Measurements from ENCODE around the gene ATP13A4. TPM values are rescaled to one million over a fixed set of nuclear protein-coding genes. Genes with fewer than 3 reads are reported as not detected.

Gene ATP13A4
- total RNA-seq, 2 experiments from 2014 or later = 0.98 to 1.6 TPM

DNA sequence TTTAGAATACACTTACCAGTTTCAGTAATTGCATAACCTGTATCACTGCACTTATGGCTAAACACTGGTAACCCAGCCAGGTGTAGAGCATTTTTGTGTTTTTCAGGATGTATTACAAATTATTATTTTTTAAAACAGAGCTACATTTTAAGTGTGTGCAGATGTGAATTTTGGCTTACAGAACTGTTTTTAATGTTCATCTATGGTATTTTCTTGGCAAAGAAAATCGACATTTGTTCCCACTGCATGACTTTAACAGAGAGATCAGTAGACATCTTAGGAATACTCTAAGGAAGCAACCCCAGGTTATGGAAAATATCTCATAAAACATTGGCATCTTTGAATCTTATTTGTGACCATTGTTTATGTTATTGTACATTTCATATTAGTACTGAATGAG lies 73.3 kb downstream of the ATP13A4 start:
- H3K27me3 ChIP-seq (ENCODE audit: control insufficient read depth in 1 of 2, insufficient read depth in 2 of 2, low read length in 2 of 2) = no peaks in the 10 kb centered on the region
- ATAC-seq (ENCODE audit: poor library complexity) = no peak
- no peak overlapping the region for H3K27ac ChIP-seq (ENCODE audit: low read depth in 1 of 2, low read length in 2 of 2)
- H3K9me3 ChIP-seq (ENCODE audit: control insufficient read depth in 1 of 2, insufficient read depth in 1 of 2, low read length in 2 of 2) = no peaks in the 10 kb centered on the region
- H3K36me3 Mint-ChIP-seq (ENCODE audit: low read depth) = no peaks in the 10 kb centered on the region
- POLR2A ChIA-PET = no interaction called here
- no peak for DNase-seq
- H3K4me3 ChIP-seq (ENCODE audit: low read length) = no peak overlapping the region
- no peaks in the 10 kb centered on the region for H3K4me1 Mint-ChIP-seq (ENCODE audit: low read depth)
- H3K27me3 Mint-ChIP-seq = peaks cover 5% of the 10 kb centered on the region
- H3K4me1 ChIP-seq (ENCODE audit: insufficient read depth, low read length) = no peaks in the 10 kb centered on the region
- no peaks in the 10 kb centered on the region for H3K36me3 ChIP-seq (ENCODE audit: insufficient read depth, low read length)
- CTCF ChIA-PET = no interaction called here
- intact Hi-C loops (cut with DNase I, micrococcal nuclease) = no loop called here
- H3K27ac Mint-ChIP-seq = no peak overlapping the region
- H3K9me3 Mint-ChIP-seq = no peaks in the 10 kb centered on the region
- TF ChIP-seq, protein P1, sequence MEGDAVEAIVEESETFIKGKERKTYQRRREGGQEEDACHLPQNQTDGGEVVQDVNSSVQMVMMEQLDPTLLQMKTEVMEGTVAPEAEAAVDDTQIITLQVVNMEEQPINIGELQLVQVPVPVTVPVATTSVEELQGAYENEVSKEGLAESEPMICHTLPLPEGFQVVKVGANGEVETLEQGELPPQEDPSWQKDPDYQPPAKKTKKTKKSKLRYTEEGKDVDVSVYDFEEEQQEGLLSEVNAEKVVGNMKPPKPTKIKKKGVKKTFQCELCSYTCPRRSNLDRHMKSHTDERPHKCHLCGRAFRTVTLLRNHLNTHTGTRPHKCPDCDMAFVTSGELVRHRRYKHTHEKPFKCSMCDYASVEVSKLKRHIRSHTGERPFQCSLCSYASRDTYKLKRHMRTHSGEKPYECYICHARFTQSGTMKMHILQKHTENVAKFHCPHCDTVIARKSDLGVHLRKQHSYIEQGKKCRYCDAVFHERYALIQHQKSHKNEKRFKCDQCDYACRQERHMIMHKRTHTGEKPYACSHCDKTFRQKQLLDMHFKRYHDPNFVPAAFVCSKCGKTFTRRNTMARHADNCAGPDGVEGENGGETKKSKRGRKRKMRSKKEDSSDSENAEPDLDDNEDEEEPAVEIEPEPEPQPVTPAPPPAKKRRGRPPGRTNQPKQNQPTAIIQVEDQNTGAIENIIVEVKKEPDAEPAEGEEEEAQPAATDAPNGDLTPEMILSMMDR (IDR thresholded peaks at IDR 0.05) = no peak
- H3K4me3 Mint-ChIP-seq = no peak overlapping the region

DNA sequence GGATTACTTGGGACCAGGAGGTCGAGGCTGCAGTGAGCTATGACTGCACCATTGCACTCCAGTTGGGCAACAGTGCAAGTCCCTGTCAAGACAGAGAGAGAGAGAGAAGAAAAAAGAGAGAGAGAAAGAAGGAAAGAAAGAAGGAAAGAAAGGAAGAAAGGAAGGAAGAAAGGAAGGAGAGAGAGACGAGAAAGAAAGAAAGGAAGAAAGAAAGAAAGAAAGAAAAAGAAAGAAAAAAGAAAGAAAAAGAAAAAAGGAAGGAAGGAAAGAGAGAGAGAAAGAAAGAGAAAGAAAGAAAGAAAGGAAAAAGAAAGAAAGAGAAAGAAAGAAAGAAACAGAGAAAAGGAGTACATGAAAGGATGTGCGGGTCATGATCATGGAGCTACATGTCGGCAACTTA lies 80.2 kb downstream of the ATP13A4 start:
- H3K27me3 ChIP-seq (ENCODE audit: control insufficient read depth in 1 of 2, insufficient read depth in 2 of 2, low read length in 2 of 2) = no peaks in the 10 kb centered on the region
- H3K9me3 Mint-ChIP-seq = no peaks in the 10 kb centered on the region
- no peaks in the 10 kb centered on the region for H3K36me3 Mint-ChIP-seq (ENCODE audit: low read depth)
- H3K36me3 ChIP-seq (ENCODE audit: insufficient read depth, low read length) = no peaks in the 10 kb centered on the region
- no peaks in the 10 kb centered on the region for H3K4me1 Mint-ChIP-seq (ENCODE audit: low read depth)
- H3K4me3 Mint-ChIP-seq = no peak overlapping the region
- TF ChIP-seq, protein P1 (IDR thresholded peaks at IDR 0.05) = peak; percentile 14
- H3K27ac ChIP-seq (ENCODE audit: low read depth in 1 of 2, low read length in 2 of 2) = no peak overlapping the region
- intact Hi-C loops (cut with DNase I, micrococcal nuclease) = no loop called here
- no peak overlapping the region for H3K4me3 ChIP-seq (ENCODE audit: low read length)
- ATAC-seq (ENCODE audit: poor library complexity) = no peak
- POLR2A ChIA-PET = no interaction called here
- DNase-seq = no peak
- peaks cover 6% of the 10 kb centered on the region for H3K27me3 Mint-ChIP-seq
- no peak overlapping the region for H3K27ac Mint-ChIP-seq
- CTCF ChIA-PET = interaction anchor here (1.1 kb wide), 1 partner anchor 10 kb away, joined by 3 read pairs; no protein-coding TSS in a partner anchor
- no peaks in the 10 kb centered on the region for H3K9me3 ChIP-seq (ENCODE audit: control insufficient read depth in 1 of 2, insufficient read depth in 1 of 2, low read length in 2 of 2)
- no peaks in the 10 kb centered on the region for H3K4me1 ChIP-seq (ENCODE audit: insufficient read depth, low read length)

DNA sequence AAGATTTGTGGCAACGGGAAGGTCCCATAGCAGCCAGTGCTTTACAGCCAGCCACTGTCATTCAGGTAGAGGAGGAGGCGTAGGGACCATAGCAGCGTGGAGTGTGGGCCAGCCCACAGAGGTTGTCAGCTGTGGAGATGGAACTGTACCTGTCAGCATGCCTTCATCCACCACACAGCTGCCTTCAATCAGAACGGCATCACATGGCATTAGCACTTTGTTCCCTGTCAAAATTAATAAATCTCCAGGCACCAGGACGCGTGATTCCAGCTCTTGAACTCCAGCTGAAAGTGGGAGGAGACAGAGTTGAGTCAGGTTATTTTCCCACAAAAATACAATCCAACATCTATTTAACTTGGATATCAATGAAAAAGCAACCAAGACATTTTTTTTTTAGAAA lies 84.0 kb downstream of the ATP13A4 start:
- Mint-ChIP-seq H3K27ac (no peak overlapping the region), H3K36me3 (ENCODE audit: low read depth) (no peaks in the 10 kb centered on the region), H3K4me1 (ENCODE audit: low read depth) (no peaks in the 10 kb centered on the region), H3K4me3 (no peak overlapping the region), H3K27me3 (no peaks in the 10 kb centered on the region), H3K9me3 (no peaks in the 10 kb centered on the region)
- H3K4me3 ChIP-seq (ENCODE audit: low read length) = no peak overlapping the region
- H3K36me3 ChIP-seq (ENCODE audit: insufficient read depth, low read length) = no peaks in the 10 kb centered on the region
- no peaks in the 10 kb centered on the region for H3K4me1 ChIP-seq (ENCODE audit: insufficient read depth, low read length)
- H3K9me3 ChIP-seq (ENCODE audit: control insufficient read depth in 1 of 2, insufficient read depth in 1 of 2, low read length in 2 of 2) = no peaks in the 10 kb centered on the region
- H3K27ac ChIP-seq (ENCODE audit: low read depth in 1 of 2, low read length in 2 of 2) = no peak overlapping the region
- DNase-seq (no peak), ATAC-seq (ENCODE audit: poor library complexity) (no peak)
- no peaks in the 10 kb centered on the region for H3K27me3 ChIP-seq (ENCODE audit: control insufficient read depth in 1 of 2, insufficient read depth in 2 of 2, low read length in 2 of 2)
- intact Hi-C loops (cut with DNase I, micrococcal nuclease) = no loop called here
- ChIA-PET CTCF (interaction anchor here (0.7 kb wide), 1 partner anchor 11 kb away, joined by 3 read pairs; no protein-coding TSS in a partner anchor), POLR2A (no interaction called here)
- TF ChIP-seq, protein P1 (IDR thresholded peaks at IDR 0.05) = no peak
